PC-3 (cell line): Measurements from ENCODE around the gene PRSS21.

Experiments used
- EZH2 ChIP-seq: fragments of 300-600 bp; sonication (generic); IDR thresholded peaks from one replicate; pipeline ENCODE4 v1.6.1; 2017; ENCODE audit warnings: antibody characterized with exemption, mild to moderate bottlenecking, low read length; ENCODE audit not compliant: unreplicated experiment
- EZH2phosphoT487 ChIP-seq: fragments of 300-600 bp; sonication (generic); IDR thresholded peaks from 2 replicates; pipeline ENCODE4 v1.6.1; 2018; ENCODE audit warnings: mild to moderate bottlenecking, antibody characterized with exemption, low read length, borderline replicate concordance
- TF ChIP-seq, protein P1 (sequence below): fragments of 300-600 bp; sonication (generic); conservative IDR thresholded peaks from 2 replicates; pipeline ENCODE4 v1.5.1; 2017; ENCODE audit warnings: antibody characterized with exemption, low read depth, mild to moderate bottlenecking, low read length

DNA sequence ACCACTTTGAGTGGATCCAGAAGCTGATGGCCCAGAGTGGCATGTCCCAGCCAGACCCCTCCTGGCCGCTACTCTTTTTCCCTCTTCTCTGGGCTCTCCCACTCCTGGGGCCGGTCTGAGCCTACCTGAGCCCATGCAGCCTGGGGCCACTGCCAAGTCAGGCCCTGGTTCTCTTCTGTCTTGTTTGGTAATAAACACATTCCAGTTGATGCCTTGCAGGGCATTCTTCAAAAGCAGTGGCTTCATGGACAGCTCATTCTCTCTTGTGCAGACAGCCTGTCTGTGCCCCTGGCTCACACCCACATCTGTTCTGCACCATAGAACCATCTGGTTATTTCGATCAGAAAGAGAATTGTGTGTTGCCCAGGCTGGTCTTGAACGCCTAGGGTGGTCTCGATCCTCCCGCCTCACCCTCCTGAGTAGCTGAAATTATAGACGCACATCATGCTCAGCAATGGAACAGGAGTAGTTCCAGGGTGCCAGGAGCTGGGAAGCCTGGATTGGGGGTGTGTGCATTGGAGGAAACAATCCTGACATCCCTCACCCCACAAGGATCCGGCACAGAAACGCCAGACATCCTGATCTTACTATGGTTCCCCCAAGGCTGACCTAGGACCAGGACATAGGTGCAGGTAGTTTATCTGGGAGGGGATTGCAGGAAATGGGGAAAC, 4.6 kb downstream of the PRSS21 start:
- TF ChIP-seq, protein P1, sequence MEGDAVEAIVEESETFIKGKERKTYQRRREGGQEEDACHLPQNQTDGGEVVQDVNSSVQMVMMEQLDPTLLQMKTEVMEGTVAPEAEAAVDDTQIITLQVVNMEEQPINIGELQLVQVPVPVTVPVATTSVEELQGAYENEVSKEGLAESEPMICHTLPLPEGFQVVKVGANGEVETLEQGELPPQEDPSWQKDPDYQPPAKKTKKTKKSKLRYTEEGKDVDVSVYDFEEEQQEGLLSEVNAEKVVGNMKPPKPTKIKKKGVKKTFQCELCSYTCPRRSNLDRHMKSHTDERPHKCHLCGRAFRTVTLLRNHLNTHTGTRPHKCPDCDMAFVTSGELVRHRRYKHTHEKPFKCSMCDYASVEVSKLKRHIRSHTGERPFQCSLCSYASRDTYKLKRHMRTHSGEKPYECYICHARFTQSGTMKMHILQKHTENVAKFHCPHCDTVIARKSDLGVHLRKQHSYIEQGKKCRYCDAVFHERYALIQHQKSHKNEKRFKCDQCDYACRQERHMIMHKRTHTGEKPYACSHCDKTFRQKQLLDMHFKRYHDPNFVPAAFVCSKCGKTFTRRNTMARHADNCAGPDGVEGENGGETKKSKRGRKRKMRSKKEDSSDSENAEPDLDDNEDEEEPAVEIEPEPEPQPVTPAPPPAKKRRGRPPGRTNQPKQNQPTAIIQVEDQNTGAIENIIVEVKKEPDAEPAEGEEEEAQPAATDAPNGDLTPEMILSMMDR, result no peak
- TF ChIP-seq EZH2, result no peak
- TF ChIP-seq EZH2phosphoT487, result no peak
